Activated naive CD8-positive, alpha-beta T cell treated with anti-CD3 and anti-CD28 coated beads, Interleukin-2, amount 50 U/mL, for 24 hours (primary cell): Measurements from ENCODE around the gene DHPS.

Experiments used
- ATAC-seq: fragments of 150-1000 bp; cut with Tn5 transposase; one replicate; pipeline ENCODE4 v1.10.0; 2021
- DNase-seq: peaks from one replicate; pipeline ENCODE4 v3.0.0; 2021
- H3K27ac Mint-ChIP-seq: one replicate; pipeline ENCODE4 v1.8.0; 2021; ENCODE audit warnings: mild to moderate bottlenecking, mixed read lengths
- H3K27me3 Mint-ChIP-seq: one replicate; pipeline ENCODE4 v1.8.0; 2021; ENCODE audit warnings: mixed read lengths
- H3K36me3 Mint-ChIP-seq: one replicate; pipeline ENCODE4 v1.8.0; 2021; ENCODE audit warnings: low read depth, mixed read lengths
- H3K4me1 Mint-ChIP-seq: one replicate; pipeline ENCODE4 v1.8.0; 2021; ENCODE audit warnings: mixed read lengths
- H3K4me3 Mint-ChIP-seq: one replicate; pipeline ENCODE4 v1.8.0; 2021; ENCODE audit warnings: mild to moderate bottlenecking, moderate library complexity, mixed read lengths
- H3K9me3 Mint-ChIP-seq: one replicate; pipeline ENCODE4 v1.8.0; 2021; ENCODE audit warnings: mixed read lengths

Gene DHPS

GRCh38 chr19:12672744-12673143, 8.9 kb downstream of the DHPS start:
- no peak for DNase-seq
- no peaks in the 10 kb centered on the region for H3K27me3 Mint-ChIP-seq
- no peak overlapping the region for H3K4me3 Mint-ChIP-seq
- H3K36me3 Mint-ChIP-seq = peaks cover 20% of the 10 kb centered on the region
- ATAC-seq = no peak
- H3K4me1 Mint-ChIP-seq = peaks cover 38% of the 10 kb centered on the region
- no peaks in the 10 kb centered on the region for H3K9me3 Mint-ChIP-seq
- no peak overlapping the region for H3K27ac Mint-ChIP-seq

GRCh38 chr19:12670159-12670928, 11.3 kb downstream of the DHPS start:
- H3K27me3 Mint-ChIP-seq = no peaks in the 10 kb centered on the region
- no peaks in the 10 kb centered on the region for H3K9me3 Mint-ChIP-seq
- H3K4me3 Mint-ChIP-seq = peak overlapping the region; percentile 96
- H3K4me1 Mint-ChIP-seq = peaks cover 45% of the 10 kb centered on the region
- H3K36me3 Mint-ChIP-seq = peaks cover 15% of the 10 kb centered on the region
- DNase-seq (no peak), ATAC-seq (no peak)
- H3K27ac Mint-ChIP-seq = peak overlapping the region; percentile 98

DNA sequence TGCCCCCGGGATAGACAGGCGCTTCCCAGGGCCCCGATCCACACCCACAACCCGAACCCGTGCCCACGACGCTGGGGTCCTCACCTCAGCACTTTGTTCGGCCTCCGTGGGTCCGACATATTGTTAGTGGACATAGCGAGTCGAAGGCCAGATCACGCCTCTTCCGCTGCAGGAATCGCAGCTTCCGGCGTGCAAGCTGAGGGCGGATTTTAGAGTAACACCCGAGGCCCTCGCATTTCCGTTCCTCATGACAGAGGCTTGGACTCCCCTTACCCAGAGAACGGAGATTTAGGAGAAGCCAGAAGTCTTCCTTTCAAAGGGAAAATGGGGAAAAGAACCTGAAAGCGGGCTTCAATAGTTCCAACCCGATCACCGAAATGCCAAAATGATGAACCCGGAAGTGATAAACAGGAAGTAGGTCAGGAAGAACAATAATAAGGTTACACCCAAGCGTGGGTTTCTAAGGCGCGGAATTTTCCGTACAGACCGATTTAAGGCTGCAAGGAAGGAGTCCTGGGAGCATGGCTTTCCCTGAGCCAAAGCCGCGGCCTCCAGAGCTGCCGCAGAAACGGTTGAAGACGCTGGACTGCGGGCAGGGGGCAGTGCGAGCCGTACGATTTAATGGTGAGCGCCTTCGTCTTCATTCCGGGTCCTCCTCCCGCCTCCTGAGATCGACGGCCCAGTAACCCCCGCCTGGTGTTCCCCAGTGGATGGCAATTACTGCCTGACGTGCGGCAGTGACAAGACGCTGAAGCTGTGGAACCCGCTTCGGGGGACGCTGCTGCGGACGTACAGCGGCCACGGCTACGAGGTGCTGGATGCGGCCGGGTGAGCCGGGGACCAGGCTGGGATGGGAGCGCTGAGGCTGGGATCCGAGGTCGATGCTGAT, 12.2 kb downstream of the DHPS start:
- peaks cover 20% of the 10 kb centered on the region for H3K36me3 Mint-ChIP-seq
- no peaks in the 10 kb centered on the region for H3K9me3 Mint-ChIP-seq
- peaks cover 53% of the 10 kb centered on the region for H3K4me1 Mint-ChIP-seq

GRCh38 chr19:12668932-12669269, 12.8 kb downstream of the DHPS start:
- Mint-ChIP-seq H3K4me1 (peaks cover 56% of the 10 kb centered on the region), H3K36me3 (peaks cover 20% of the 10 kb centered on the region), H3K27me3 (no peaks in the 10 kb centered on the region), H3K4me3 (peak overlapping the region; percentile 96), H3K9me3 (no peaks in the 10 kb centered on the region), H3K27ac (peak overlapping the region; percentile 98)
- DNase-seq (peak; percentile 67), ATAC-seq (no peak)

More for the DNA sequence above, 12.2 kb downstream of the DHPS start:
- Mint-ChIP-seq H3K4me3 (peak overlapping the region; percentile 96), H3K27me3 (no peaks in the 10 kb centered on the region), H3K27ac (peak overlapping the region; percentile 98)
- ATAC-seq (no peak), DNase-seq (peak; percentile 78)

- ATAC-seq (no peak), DNase-seq (no peak)
- Mint-ChIP-seq H3K4me3 (peak overlapping the region; percentile 96), H3K36me3 (peaks cover 24% of the 10 kb centered on the region), H3K27ac (peak overlapping the region; percentile 98), H3K9me3 (no peaks in the 10 kb centered on the region), H3K4me1 (peaks cover 56% of the 10 kb centered on the region), H3K27me3 (no peaks in the 10 kb centered on the region)
Measured at GRCh38 chr19:12668346-12668745, 13.3 kb downstream of the DHPS start.

- Mint-ChIP-seq H3K9me3 (no peaks in the 10 kb centered on the region), H3K4me1 (peaks cover 56% of the 10 kb centered on the region), H3K27me3 (no peaks in the 10 kb centered on the region), H3K4me3 (peak overlapping the region; percentile 96), H3K27ac (peak overlapping the region; percentile 98), H3K36me3 (peaks cover 28% of the 10 kb centered on the region)
- ATAC-seq (no peak), DNase-seq (no peak)
Measured at GRCh38 chr19:12667731-12668302, 13.9 kb downstream of the DHPS start.

DNA sequence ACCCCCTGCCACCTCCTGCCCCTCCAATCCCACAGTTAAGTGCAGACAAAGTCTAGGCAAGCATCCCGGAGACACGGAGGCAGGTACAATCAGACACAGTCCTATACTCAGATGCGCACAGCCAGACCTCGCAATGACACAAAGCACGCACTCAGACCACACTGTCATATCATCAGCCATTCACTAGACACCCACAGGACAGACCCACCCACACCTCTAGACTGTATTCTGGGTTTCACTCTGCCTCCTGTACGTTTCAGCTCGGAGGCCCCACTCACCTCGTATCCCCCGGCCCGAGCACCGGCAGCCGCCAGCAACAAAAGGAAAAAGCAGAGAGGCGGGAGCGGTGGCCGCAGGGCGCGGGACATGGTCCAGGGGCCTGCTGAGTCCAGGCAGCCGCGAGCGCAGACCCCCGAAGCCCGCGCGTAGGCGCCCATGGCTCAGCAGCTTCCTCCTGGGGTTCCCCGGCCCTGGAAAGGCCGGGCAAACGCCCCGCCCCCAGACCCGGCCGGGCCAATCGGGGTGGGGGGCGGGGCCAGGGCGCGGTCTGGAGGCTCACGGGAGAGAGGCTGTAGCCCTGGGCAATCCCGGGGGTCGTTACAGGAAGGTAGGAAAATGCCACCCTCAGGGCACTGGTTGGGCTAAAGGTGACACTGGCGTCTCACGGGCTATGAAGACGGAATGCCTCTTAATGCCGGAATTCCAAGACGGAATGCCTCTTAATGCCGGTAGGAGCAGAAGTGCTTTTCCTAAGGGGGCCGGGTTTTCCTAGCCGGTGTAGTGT, 15.2 kb downstream of the DHPS start, which contains the start of the genes MAN2B1 and WDR83:
Gene MAN2B1, minus strand, starts transcription at position 478 of the 784 bp plus-strand sequence. Its CDS starts 41 bp downstream, at position 437.
Gene WDR83, plus strand, starts transcription at position 543 of the 784 bp plus-strand sequence. CDS start 2,984 bp downstream, outside the sequence.
- peak; percentile 88 for DNase-seq
- H3K27me3 Mint-ChIP-seq = no peaks in the 10 kb centered on the region
- ATAC-seq = peak; percentile 73
- peak within 1 kb of the TSS; percentile 96 for H3K27ac Mint-ChIP-seq
- H3K4me3 Mint-ChIP-seq = peak within 1 kb of the TSS; percentile 96
- H3K36me3 Mint-ChIP-seq = peaks cover 25% of the 10 kb centered on the region
- peaks cover 52% of the 10 kb centered on the region for H3K4me1 Mint-ChIP-seq
- H3K9me3 Mint-ChIP-seq = no peaks in the 10 kb centered on the region

GRCh38 chr19:12665671-12666264, 15.9 kb downstream of the DHPS start:
- no peaks in the 10 kb centered on the region for H3K27me3 Mint-ChIP-seq
- peak overlapping the region; percentile 96 for H3K27ac Mint-ChIP-seq
- H3K4me1 Mint-ChIP-seq = peaks cover 50% of the 10 kb centered on the region
- ATAC-seq = peak; percentile 31
- H3K36me3 Mint-ChIP-seq = peaks cover 32% of the 10 kb centered on the region
- H3K4me3 Mint-ChIP-seq = peak overlapping the region; percentile 96
- DNase-seq = peak; percentile 41
- H3K9me3 Mint-ChIP-seq = no peaks in the 10 kb centered on the region

- H3K27ac Mint-ChIP-seq = peak overlapping the region; percentile 96
- H3K4me1 Mint-ChIP-seq = peaks cover 46% of the 10 kb centered on the region
- H3K4me3 Mint-ChIP-seq = peak overlapping the region; percentile 96
- ATAC-seq = peak; percentile 30
- peak; percentile 66 for DNase-seq
- no peaks in the 10 kb centered on the region for H3K27me3 Mint-ChIP-seq
- no peaks in the 10 kb centered on the region for H3K9me3 Mint-ChIP-seq
- H3K36me3 Mint-ChIP-seq = peaks cover 35% of the 10 kb centered on the region
Measured at GRCh38 chr19:12665281-12665573, 16.5 kb downstream of the DHPS start.

- Mint-ChIP-seq H3K27ac (peak overlapping the region; percentile 96), H3K27me3 (no peaks in the 10 kb centered on the region), H3K9me3 (no peaks in the 10 kb centered on the region), H3K36me3 (peaks cover 39% of the 10 kb centered on the region), H3K4me1 (peaks cover 43% of the 10 kb centered on the region), H3K4me3 (peak overlapping the region; percentile 96)
- ATAC-seq = no peak
- no peak for DNase-seq
Measured at GRCh38 chr19:12664406-12665280, 17.0 kb downstream of the DHPS start.

- Mint-ChIP-seq H3K36me3 (peaks cover 48% of the 10 kb centered on the region), H3K4me1 (peaks cover 17% of the 10 kb centered on the region), H3K27ac (no peak overlapping the region), H3K4me3 (no peak overlapping the region), H3K27me3 (no peaks in the 10 kb centered on the region), H3K9me3 (no peaks in the 10 kb centered on the region)
- no peak for DNase-seq
- ATAC-seq = no peak
Measured at GRCh38 chr19:12660980-12661379, 20.7 kb downstream of the DHPS start.

- H3K27ac Mint-ChIP-seq = no peak overlapping the region
- H3K27me3 Mint-ChIP-seq = no peaks in the 10 kb centered on the region
Measured at GRCh38 chr19:12657966-12658365, 23.7 kb downstream of the DHPS start.

More at GRCh38 chr19:12657966-12658365, 23.7 kb downstream of the DHPS start:
- no peaks in the 10 kb centered on the region for H3K9me3 Mint-ChIP-seq
- no peak for ATAC-seq
- no peak overlapping the region for H3K4me3 Mint-ChIP-seq
- H3K36me3 Mint-ChIP-seq = peaks cover 49% of the 10 kb centered on the region
- no peak for DNase-seq
- no peaks in the 10 kb centered on the region for H3K4me1 Mint-ChIP-seq
